22Rv1 (cell line): ENCODE results near the gene DLG1.
"Not testable (repeated sequence)": the region's sequence is repeated elsewhere in the genome, so short reads cannot be mapped to it uniquely, and the experiment has no call there.

Experiments
- ZFX ChIP-seq: fragments of 450-650 bp; IDR thresholded peaks from 2 replicates; pipeline ENCODE4 v1.6.1; 2017; ENCODE audit warnings: antibody characterized with exemption, borderline replicate concordance
- TF ChIP-seq, protein P1 (sequence below): fragments of 450-650 bp; IDR thresholded peaks from 2 replicates; pipeline ENCODE4 v1.5.1; 2017; ENCODE audit warnings: mild to moderate bottlenecking

DNA sequence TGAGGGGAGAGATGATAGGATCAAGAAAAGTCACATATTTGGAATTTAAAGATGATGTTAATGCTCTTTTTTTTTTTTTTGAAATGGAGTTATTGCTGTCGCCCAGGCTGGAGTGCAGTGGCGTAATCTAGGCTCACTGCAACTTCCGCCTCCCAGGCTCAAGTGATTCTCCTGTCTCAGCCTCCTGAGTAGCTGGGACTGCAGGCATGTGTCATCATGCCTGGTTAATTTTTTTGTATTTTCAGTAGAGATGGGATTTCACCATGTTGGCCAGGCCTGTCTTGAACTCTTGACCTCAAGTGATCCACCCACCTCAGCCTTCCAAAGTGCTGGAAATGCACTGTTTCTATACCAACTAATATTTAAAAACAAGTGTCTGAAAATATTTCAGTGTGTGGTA is 104.7 kb downstream of the DLG1 start:
- TF ChIP-seq, protein P1, sequence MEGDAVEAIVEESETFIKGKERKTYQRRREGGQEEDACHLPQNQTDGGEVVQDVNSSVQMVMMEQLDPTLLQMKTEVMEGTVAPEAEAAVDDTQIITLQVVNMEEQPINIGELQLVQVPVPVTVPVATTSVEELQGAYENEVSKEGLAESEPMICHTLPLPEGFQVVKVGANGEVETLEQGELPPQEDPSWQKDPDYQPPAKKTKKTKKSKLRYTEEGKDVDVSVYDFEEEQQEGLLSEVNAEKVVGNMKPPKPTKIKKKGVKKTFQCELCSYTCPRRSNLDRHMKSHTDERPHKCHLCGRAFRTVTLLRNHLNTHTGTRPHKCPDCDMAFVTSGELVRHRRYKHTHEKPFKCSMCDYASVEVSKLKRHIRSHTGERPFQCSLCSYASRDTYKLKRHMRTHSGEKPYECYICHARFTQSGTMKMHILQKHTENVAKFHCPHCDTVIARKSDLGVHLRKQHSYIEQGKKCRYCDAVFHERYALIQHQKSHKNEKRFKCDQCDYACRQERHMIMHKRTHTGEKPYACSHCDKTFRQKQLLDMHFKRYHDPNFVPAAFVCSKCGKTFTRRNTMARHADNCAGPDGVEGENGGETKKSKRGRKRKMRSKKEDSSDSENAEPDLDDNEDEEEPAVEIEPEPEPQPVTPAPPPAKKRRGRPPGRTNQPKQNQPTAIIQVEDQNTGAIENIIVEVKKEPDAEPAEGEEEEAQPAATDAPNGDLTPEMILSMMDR = not testable (repeated sequence)
- TF ChIP-seq ZFX = not testable (repeated sequence)
